H9 (cell line): ENCODE data around the gene NCOA1. TPM values are rescaled to one million over a fixed set of nuclear protein-coding genes. Genes with fewer than 3 reads are reported as not detected.
A peak's percentile ranks its signal among the peaks of the same experiment; 100 is the strongest.

Experiments used
- DNase-seq: peaks from one replicate; pipeline ENCODE4 v3.0.0-alpha.2; 2017
- H2AFZ ChIP-seq: one replicate; pipeline ENCODE4 v1.6.1; 2013; ENCODE audit warnings: mild to moderate bottlenecking, low read length, control low read depth, moderate library complexity
- H2AK5ac ChIP-seq: 2 replicates; pipeline ENCODE4 v1.6.1; 2013; ENCODE audit warnings: low read length, control low read depth, mixed read lengths; ENCODE audit not compliant: insufficient read length
- H2BK120ac ChIP-seq: one replicate; pipeline ENCODE4 v1.6.1; 2013; ENCODE audit warnings: low read depth, mild to moderate bottlenecking, low read length, control low read depth, inconsistent platforms; ENCODE audit not compliant: poor library complexity, severe bottlenecking
- H2BK12ac ChIP-seq: 2 replicates; pipeline ENCODE4 v1.6.1; 2013; ENCODE audit warnings: low read length, control low read depth, mixed read lengths, low read depth; ENCODE audit not compliant: insufficient read length
- H2BK15ac ChIP-seq: 2 replicates; pipeline ENCODE4 v1.6.1; 2013; ENCODE audit warnings: low read depth, low read length, control low read depth
- H2BK20ac ChIP-seq: one replicate; pipeline ENCODE4 v1.6.1; 2013; ENCODE audit warnings: low read depth, mild to moderate bottlenecking, low read length, control low read depth, inconsistent platforms; ENCODE audit not compliant: poor library complexity, severe bottlenecking
- H2BK5ac ChIP-seq: 2 replicates; pipeline ENCODE4 v1.6.1; 2013; ENCODE audit warnings: low read length, control low read depth, mixed read lengths; ENCODE audit not compliant: insufficient read length
- H3K14ac ChIP-seq: 2 replicates; pipeline ENCODE4 v1.6.1; 2013; ENCODE audit warnings: low read length, control low read depth; ENCODE audit not compliant: insufficient read depth
- H3K18ac ChIP-seq: 2 replicates; pipeline ENCODE4 v1.6.1; 2013; ENCODE audit warnings: low read depth, mild to moderate bottlenecking, mixed read lengths, low read length, control low read depth; ENCODE audit not compliant: insufficient read length
- H3K23ac ChIP-seq: 2 replicates; pipeline ENCODE4 v1.6.1; 2013; ENCODE audit warnings: low read length, control low read depth, mixed read lengths, low read depth; ENCODE audit not compliant: insufficient read length
- H3K23me2 ChIP-seq: 2 replicates; pipeline ENCODE4 v1.6.1; 2013; ENCODE audit warnings: low read depth, mild to moderate bottlenecking, mixed read lengths, low read length, control low read depth; ENCODE audit not compliant: insufficient read length, poor library complexity, severe bottlenecking
- H3K27ac ChIP-seq: 2 replicates; pipeline ENCODE4 v1.5.1; 2013; ENCODE audit warnings: low read length, control low read depth, mixed read lengths, low read depth; ENCODE audit not compliant: insufficient read length
- H3K27me3 ChIP-seq: 2 replicates; pipeline ENCODE4 v1.6.1; 2013; ENCODE audit warnings: low read length, control low read depth, inconsistent platforms; ENCODE audit not compliant: insufficient read depth
- H3K4ac ChIP-seq: 2 replicates; pipeline ENCODE4 v1.6.1; 2013; ENCODE audit warnings: low read depth, mild to moderate bottlenecking, control low read depth, inconsistent platforms, low read length, moderate library complexity
- H3K4me1 ChIP-seq: 2 replicates; pipeline ENCODE4 v1.6.1; 2013; ENCODE audit warnings: low read length, control low read depth, inconsistent platforms; ENCODE audit not compliant: insufficient read depth
- H3K4me2 ChIP-seq: 2 replicates; pipeline ENCODE4 v1.6.1; 2013; ENCODE audit warnings: low read length, control low read depth, mixed read lengths; ENCODE audit not compliant: insufficient read length, insufficient read depth
- H3K56ac ChIP-seq: 2 replicates; pipeline ENCODE4 v1.6.1; 2013; ENCODE audit warnings: low read depth, mild to moderate bottlenecking, mixed read lengths, low read length, control low read depth; ENCODE audit not compliant: insufficient read length
- H3K79me1 ChIP-seq: 2 replicates; pipeline ENCODE4 v1.6.1; 2013; ENCODE audit warnings: low read depth, mild to moderate bottlenecking, moderate library complexity, low read length, control low read depth, inconsistent platforms; ENCODE audit not compliant: insufficient read depth, poor library complexity, severe bottlenecking
- H3K79me2 ChIP-seq: 2 replicates; pipeline ENCODE4 v1.6.1; 2013; ENCODE audit warnings: low read length, control low read depth, inconsistent platforms; ENCODE audit not compliant: insufficient read depth
- H3K9ac ChIP-seq: 2 replicates; pipeline ENCODE4 v1.6.1; 2013; ENCODE audit warnings: low read length, control low read depth, mixed read lengths; ENCODE audit not compliant: insufficient read length; ENCODE audit errors: extremely low read depth
- H3K9me3 ChIP-seq: one replicate; pipeline ENCODE4 v1.6.1; 2013; ENCODE audit warnings: low read depth, low read length, inconsistent platforms; ENCODE audit not compliant: control insufficient read depth
- H3T11ph ChIP-seq: one replicate; pipeline ENCODE4 v1.6.1; 2013; ENCODE audit warnings: mild to moderate bottlenecking, low read length, control low read depth, inconsistent platforms
- H4K20me1 ChIP-seq: one replicate; pipeline ENCODE4 v1.6.1; 2013; ENCODE audit not compliant: control insufficient read depth, insufficient read length, insufficient read depth
- H4K5ac ChIP-seq: 2 replicates; pipeline ENCODE4 v1.6.1; 2013; ENCODE audit warnings: low read depth, mild to moderate bottlenecking, mixed read lengths, low read length, control low read depth; ENCODE audit not compliant: insufficient read length
- H4K8ac ChIP-seq: replicated peaks from 2 replicates; pipeline ENCODE4 v1.6.1; 2013; ENCODE audit warnings: low read length, control low read depth, mixed read lengths, low read depth; ENCODE audit not compliant: insufficient read length
- H4K91ac ChIP-seq: 2 replicates; pipeline ENCODE4 v1.6.1; 2013; ENCODE audit warnings: low read depth, mild to moderate bottlenecking, moderate library complexity, mixed read lengths, low read length, control low read depth; ENCODE audit not compliant: insufficient read length
- H3K27ac Mint-ChIP-seq, 3 experiments: 2 replicates in 2 of 3; 3 replicates in 1 of 3; pipeline ENCODE4 v1.8.0; 2020 to 2021; ENCODE audit warnings: mixed read lengths in 3 of 3, mild to moderate bottlenecking in 1 of 3, moderate library complexity in 1 of 3
- H3K27me3 Mint-ChIP-seq: 2 replicates; pipeline ENCODE4 v1.8.0; 2021; ENCODE audit warnings: low read depth, mild to moderate bottlenecking, moderate library complexity, mixed read lengths
- H3K36me3 Mint-ChIP-seq, 3 experiments: 2 replicates in 2 of 3; 3 replicates in 1 of 3; pipeline ENCODE4 v1.8.0; 2020 to 2021; ENCODE audit warnings: low read depth in 3 of 3, mixed read lengths in 3 of 3; ENCODE audit not compliant: insufficient read depth in 1 of 3
- H3K4me1 Mint-ChIP-seq, 2 experiments: 2 replicates each; pipeline ENCODE4 v1.8.0; 2020; ENCODE audit warnings: mixed read lengths in 2 of 2
- H3K4me3 Mint-ChIP-seq, 2 experiments: 2 replicates in 1 of 2; 3 replicates in 1 of 2; pipeline ENCODE4 v1.8.0; 2020 to 2021; ENCODE audit warnings: mild to moderate bottlenecking in 2 of 2, mixed read lengths in 2 of 2, moderate library complexity in 1 of 2
- H3K9me3 Mint-ChIP-seq, 2 experiments: 2 replicates in 1 of 2; 3 replicates in 1 of 2; pipeline ENCODE4 v1.8.0; 2020; ENCODE audit warnings: mild to moderate bottlenecking in 2 of 2, mixed read lengths in 2 of 2, moderate library complexity in 1 of 2
- CTCF ChIP-seq: fragments of 200-600 bp; sonication (generic); conservative IDR thresholded peaks from 3 replicates; pipeline ENCODE4 v1.8.0; 2021; ENCODE audit warnings: antibody characterized with exemption, mild to moderate bottlenecking
- WGBS: extraction: QIAGEN DNeasy Blood & Tissue Kit; methylation state at CpG from one replicate; pipeline ENCODE4 v1.1.7; 2013; ENCODE audit warnings: missing lambda C conversion rate, low lambda C conversion rate, mixed read lengths; ENCODE audit not compliant: insufficient read length; ENCODE audit errors: extremely low coverage; 5-methylcytosine and 5-hydroxymethylcytosine counted together
- total RNA-seq: library from RNA; stranded (reverse); gene quantifications from 2 replicates; pipeline ENCODE4 v1.2.1, GENCODE V29; 2021

NCOA1 gene
- total RNA-seq, 1 experiment from 2014 or later = 14.8 TPM

DNA sequence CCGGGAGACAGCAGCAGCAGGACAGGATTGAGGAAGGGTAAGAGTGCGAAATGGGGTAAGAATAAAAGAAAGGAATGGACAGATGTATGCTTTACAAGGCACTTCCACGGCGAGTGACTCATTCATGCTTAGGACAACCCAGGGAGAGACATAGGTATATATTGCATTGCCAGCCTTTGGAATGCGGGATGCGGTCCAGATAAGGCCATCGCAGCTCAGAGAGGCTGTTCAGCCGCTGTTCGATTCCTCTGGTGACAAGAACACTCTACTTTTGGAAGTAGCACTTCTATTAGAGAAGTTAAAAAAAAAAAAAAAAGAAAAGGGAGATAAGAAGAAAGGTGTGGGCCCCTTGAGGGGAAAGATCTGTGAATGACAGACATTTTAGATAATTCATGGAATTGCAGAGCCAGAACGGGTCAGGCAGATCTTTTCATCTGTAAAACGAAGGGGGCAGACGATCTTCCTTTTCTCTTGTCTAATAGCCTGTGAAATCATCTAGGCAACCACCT, 819 bp upstream of the NCOA1 start:
- peaks cover 19% of the 10 kb centered on the region for H3K27me3 Mint-ChIP-seq
- Histone ChIP-seq H2BK20ac (no peak overlapping the region), H2AK5ac (no peak overlapping the region), H3K18ac (no peak overlapping the region), H2AFZ (no peak overlapping the region), H3K56ac (no peak overlapping the region), H3K4ac (no peak overlapping the region), H3K23ac (no peak overlapping the region), H3K4me2 (peak overlapping the region; percentile 49), H3T11ph (no peak overlapping the region), H3K27ac (no peak overlapping the region), H3K79me2 (no peaks in the 10 kb centered on the region), H3K23me2 (peaks cover 13% of the 10 kb centered on the region), H3K27me3 (peaks cover 4% of the 10 kb centered on the region; the same call in 1 of the 2 replicates), H4K5ac (no peak overlapping the region), H3K9ac (no peak overlapping the region), H2BK5ac (no peak overlapping the region), H3K79me1 (no peaks in the 10 kb centered on the region), H2BK120ac (no peak overlapping the region), H4K20me1 (no peaks in the 10 kb centered on the region), H2BK15ac (no peak overlapping the region), H2BK12ac (no peak overlapping the region), H3K4me1 (peaks cover 5% of the 10 kb centered on the region), H3K14ac (no peak overlapping the region), H3K9me3 (no peaks in the 10 kb centered on the region), H4K8ac (no peak overlapping the region), H4K91ac (no peak overlapping the region)
- no peak for TF ChIP-seq CTCF
- H3K4me3 Mint-ChIP-seq = peak overlapping the region; percentile 80 to 82
- no CpG with 5 or more reads among the region's 12 CpGs for whole genome bisulfite sequencing
- H3K27ac Mint-ChIP-seq = peak overlapping the region; percentile 48 to 74 (median 68); a peak in 4 of 7 replicates
- H3K36me3 Mint-ChIP-seq = no peaks in the 10 kb centered on the region
- DNase-seq = no peak
- peaks cover 28 to 34% of the 10 kb centered on the region in 2 experiments for H3K4me1 Mint-ChIP-seq
- H3K9me3 Mint-ChIP-seq = no peaks in the 10 kb centered on the region; a peak in 1 of 5 replicates
